ENCODE measurements around the gene OBSCN. TPM values are rescaled to one million over a fixed set of nuclear protein-coding genes. Genes with fewer than 3 reads are reported as not detected.

OBSCN gene
- total RNA-seq, 2 experiments from 2014 or later, result 29.5 to 45.2 TPM

DNA sequence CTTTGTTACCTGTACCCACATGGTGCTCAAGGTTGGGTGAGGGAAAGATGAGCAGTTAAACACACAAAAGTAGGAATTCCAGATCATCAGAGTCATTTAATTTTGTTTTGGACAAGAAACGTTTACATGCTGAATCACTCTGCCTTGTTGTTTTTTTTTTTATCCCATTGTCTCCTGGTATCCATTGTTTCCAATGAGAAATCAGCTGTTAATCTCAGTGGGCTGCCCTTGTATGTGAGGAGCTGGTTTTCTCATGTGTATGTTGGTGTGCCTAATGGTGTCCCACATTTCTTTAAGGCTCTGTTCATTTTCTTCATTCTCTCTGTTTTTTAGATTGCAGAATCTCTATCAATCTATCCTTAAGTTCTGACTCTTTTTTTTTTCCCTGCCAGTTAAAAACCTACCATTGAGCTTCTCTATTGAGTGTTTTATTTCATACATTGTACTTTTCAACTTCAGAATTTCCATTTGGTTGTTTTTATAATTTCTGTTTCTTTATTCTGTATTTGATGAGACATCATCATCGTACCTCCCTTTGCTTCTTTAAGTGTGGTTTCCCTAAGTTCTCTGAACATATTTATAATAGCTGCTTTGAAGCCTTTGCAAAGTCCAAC lies 8.8 kb upstream of the OBSCN start:
- ChIA-PET CTCF (ENCODE audit: unreplicated experiment) (no interaction called here), POLR2A (interaction anchor here (0.7 kb wide), 1 partner anchor 21 kb away, joined by 3 read pairs; no protein-coding TSS in a partner anchor)
- no peak overlapping the region for H3K27ac ChIP-seq (ENCODE audit: low read depth, low read length, poor library complexity, severe bottlenecking)
- no peak overlapping the region for H2AFZ ChIP-seq (ENCODE audit: low read length)
- DNase-seq (ENCODE audit: low spot score), result peak; percentile 29
- no peaks in the 10 kb centered on the region for H3K79me2 ChIP-seq (ENCODE audit: insufficient read depth, low read depth, low read length)
- H3K36me3 ChIP-seq (ENCODE audit: insufficient read depth, low read length), result no peaks in the 10 kb centered on the region
- H3K4me2 ChIP-seq (ENCODE audit: low read length), result no peak overlapping the region
- BruUV-seq (replicated peaks), result no TSS peak
- H3K4me1 ChIP-seq (ENCODE audit: insufficient read depth, low read length, poor library complexity, severe bottlenecking), result no peaks in the 10 kb centered on the region
- H3K9me2 ChIP-seq (ENCODE audit: insufficient read depth, low read length), result no peaks in the 10 kb centered on the region
- H3K9me3 ChIP-seq (ENCODE audit: low read length), result peaks cover 20% of the 10 kb centered on the region; the same call in 1 of the 2 replicates
- H3K4me3 ChIP-seq (ENCODE audit: low read depth, low read length, poor library complexity, severe bottlenecking), result no peak overlapping the region
- intact Hi-C loops (cut with micrococcal nuclease; ENCODE audit: unreplicated experiment), result no loop called here
- TF ChIP-seq EZH2phosphoT487 (IDR thresholded peaks at IDR 0.05; ENCODE audit: borderline replicate concordance, low read depth, low read length), result no peak
- TF ChIP-seq, protein P1, sequence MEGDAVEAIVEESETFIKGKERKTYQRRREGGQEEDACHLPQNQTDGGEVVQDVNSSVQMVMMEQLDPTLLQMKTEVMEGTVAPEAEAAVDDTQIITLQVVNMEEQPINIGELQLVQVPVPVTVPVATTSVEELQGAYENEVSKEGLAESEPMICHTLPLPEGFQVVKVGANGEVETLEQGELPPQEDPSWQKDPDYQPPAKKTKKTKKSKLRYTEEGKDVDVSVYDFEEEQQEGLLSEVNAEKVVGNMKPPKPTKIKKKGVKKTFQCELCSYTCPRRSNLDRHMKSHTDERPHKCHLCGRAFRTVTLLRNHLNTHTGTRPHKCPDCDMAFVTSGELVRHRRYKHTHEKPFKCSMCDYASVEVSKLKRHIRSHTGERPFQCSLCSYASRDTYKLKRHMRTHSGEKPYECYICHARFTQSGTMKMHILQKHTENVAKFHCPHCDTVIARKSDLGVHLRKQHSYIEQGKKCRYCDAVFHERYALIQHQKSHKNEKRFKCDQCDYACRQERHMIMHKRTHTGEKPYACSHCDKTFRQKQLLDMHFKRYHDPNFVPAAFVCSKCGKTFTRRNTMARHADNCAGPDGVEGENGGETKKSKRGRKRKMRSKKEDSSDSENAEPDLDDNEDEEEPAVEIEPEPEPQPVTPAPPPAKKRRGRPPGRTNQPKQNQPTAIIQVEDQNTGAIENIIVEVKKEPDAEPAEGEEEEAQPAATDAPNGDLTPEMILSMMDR (conservative IDR thresholded peaks at IDR 0.05; ENCODE audit: low read length), result no peak
- H4K20me1 ChIP-seq (ENCODE audit: insufficient read depth, low read length), result no peaks in the 10 kb centered on the region

DNA sequence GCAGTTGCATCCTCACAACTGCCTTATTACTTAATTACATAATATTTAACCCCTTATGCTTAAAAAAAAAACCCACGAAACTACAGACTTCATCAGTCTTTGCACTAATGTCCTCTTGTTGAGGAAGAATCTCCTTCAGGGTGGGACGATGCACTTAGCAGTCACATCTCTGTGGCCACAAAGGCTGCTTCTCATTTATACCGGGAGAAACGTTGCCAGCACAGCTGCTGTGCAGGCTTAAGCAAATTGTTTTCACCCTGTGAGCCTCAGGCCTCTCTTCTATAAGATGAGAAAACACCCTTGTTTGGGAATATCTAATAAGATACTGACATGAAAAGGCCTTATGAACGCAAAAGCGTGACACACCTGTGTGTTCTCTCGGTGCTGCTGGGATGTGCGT lies 2.9 kb upstream of the OBSCN start:
- no peak for DNase-seq (ENCODE audit: low spot score)
- intact Hi-C loops (cut with micrococcal nuclease; ENCODE audit: unreplicated experiment), result no loop called here
- Histone ChIP-seq H3K9me2 (ENCODE audit: insufficient read depth, low read length) (no peaks in the 10 kb centered on the region), H4K20me1 (ENCODE audit: insufficient read depth, low read length) (no peaks in the 10 kb centered on the region), H3K4me2 (ENCODE audit: low read length) (no peak overlapping the region), H3K9me3 (ENCODE audit: low read length) (peaks cover 5% of the 10 kb centered on the region; the same call in 1 of the 2 replicates), H3K4me3 (ENCODE audit: low read depth, low read length, poor library complexity, severe bottlenecking) (no peak overlapping the region), H3K36me3 (ENCODE audit: insufficient read depth, low read length) (no peaks in the 10 kb centered on the region), H3K27ac (ENCODE audit: low read depth, low read length, poor library complexity, severe bottlenecking) (no peak overlapping the region), H3K79me2 (ENCODE audit: insufficient read depth, low read depth, low read length) (no peaks in the 10 kb centered on the region), H2AFZ (ENCODE audit: low read length) (no peak overlapping the region), H3K4me1 (ENCODE audit: insufficient read depth, low read length, poor library complexity, severe bottlenecking) (no peaks in the 10 kb centered on the region)
- TF ChIP-seq, protein P1 (conservative IDR thresholded peaks at IDR 0.05; ENCODE audit: low read length), result no peak
- no peak for TF ChIP-seq EZH2phosphoT487 (IDR thresholded peaks at IDR 0.05; ENCODE audit: borderline replicate concordance, low read depth, low read length)
- CTCF ChIA-PET (ENCODE audit: unreplicated experiment), result no interaction called here
- no TSS peak for BruUV-seq (replicated peaks)
- POLR2A ChIA-PET, result no interaction called here

All from OCI-LY7 (cell line).